GM12878 (cell line): ENCODE measurements around the gene AKAP12. TPM values are rescaled to one million over a fixed set of nuclear protein-coding genes. Genes with fewer than 3 reads are reported as not detected.

ENCODE experiments used
- ATAC-seq: fragments of 200-7000 bp; cut with Tn5 transposase; 3 replicates; pipeline ENCODE4 v1.9.1; 2020; ENCODE audit warnings: mild to moderate bottlenecking, moderate library complexity
- BruUV-seq: library from RNA; stranded (reverse); fragments of 400-500 nt; replicated peaks from 2 replicates; lab custom pipeline; 2021; lab: Mats Ljungman, UMichigan
- CTCF ChIA-PET: fragments of 300-600 bp; sonication (Branson Sonifier 250); formaldehyde crosslinking; extraction: SDS; loops from one replicate; lab custom pipeline; 2021; ENCODE audit warnings: inconsistent platforms; lab: Yijun Ruan, JAX
- POLR2A ChIA-PET: fragments of 350-600 bp; formaldehyde crosslinking; extraction: SDS; loops from one replicate; lab custom pipeline; 2021; ENCODE audit warnings: inconsistent platforms; lab: Charles Lee
- RAD21 ChIA-PET: fragments of 300-600 bp; sonication (Branson Sonifier 250); formaldehyde crosslinking; loops from one replicate; lab custom pipeline; 2023; ENCODE audit warnings: antibody characterized with exemption; ENCODE audit not compliant: unreplicated experiment; lab: Charles Lee
- SMC1A ChIA-PET: fragments of 300-600 bp; sonication (Branson Sonifier 250); formaldehyde crosslinking; loops from one replicate; lab custom pipeline; 2023; ENCODE audit not compliant: unreplicated experiment, uncharacterized antibody; lab: Charles Lee
- DNase-seq: peaks from one replicate; pipeline ENCODE4 v3.0.0-alpha.2; 2011; ENCODE audit warnings: low read depth, low spot score
- FAIRE-seq: peaks from 3 replicates; lab custom pipeline; 2011; peaks lifted over from hg19 to GRCh38; lab: Jason Lieb, UNC
- H2AFZ ChIP-seq: 2 replicates; pipeline ENCODE4 v1.6.0; 2011; ENCODE audit warnings: low read depth, low read length, control low read depth; ENCODE audit not compliant: control insufficient read depth
- H3K27ac ChIP-seq: 2 replicates; pipeline ENCODE4 v1.5.1; 2011; ENCODE audit warnings: control low read depth; ENCODE audit not compliant: control insufficient read depth, insufficient read depth
- H3K27me3 ChIP-seq, 2 experiments: replicated peaks in 1 of 2; 2 replicates each; pipeline versions ENCODE4 v1.6.0 to v1.6.1; 2011; ENCODE audit warnings: low read length in 1 of 2; ENCODE audit not compliant: control insufficient read depth in 2 of 2, insufficient read depth in 2 of 2
- H3K36me3 ChIP-seq, 2 experiments: 2 replicates each; pipeline ENCODE4 v1.5.1; 2011; ENCODE audit warnings: low read length in 1 of 2; ENCODE audit not compliant: control insufficient read depth in 2 of 2, insufficient read depth in 2 of 2
- H3K4me1 ChIP-seq: 2 replicates; pipeline ENCODE4 v1.6.1; 2011; ENCODE audit warnings: mild to moderate bottlenecking, low read length, moderate library complexity, mixed read lengths; ENCODE audit not compliant: control insufficient read depth, insufficient read depth
- H3K4me2 ChIP-seq: 2 replicates; pipeline ENCODE4 v1.6.0; 2011; ENCODE audit warnings: control low read depth; ENCODE audit not compliant: control insufficient read depth, insufficient read depth
- H3K4me3 ChIP-seq: fragments of 200-600 bp; sonication (generic); 2 replicates; pipeline ENCODE4 v1.5.1; 2016
- H3K79me2 ChIP-seq: 2 replicates; pipeline ENCODE4 v1.6.0; 2011; ENCODE audit warnings: low read length; ENCODE audit not compliant: control insufficient read depth, insufficient read depth
- H3K9ac ChIP-seq: 2 replicates; pipeline ENCODE4 v1.8.0; 2011; ENCODE audit warnings: low read length, control low read depth, mixed read lengths; ENCODE audit not compliant: control insufficient read depth, insufficient read depth
- H3K9me3 ChIP-seq: replicated peaks from 3 replicates; pipeline ENCODE4 v1.5.1; 2011; ENCODE audit warnings: mild to moderate bottlenecking, low read length; ENCODE audit not compliant: control insufficient read depth, insufficient read depth
- H4K20me1 ChIP-seq: 2 replicates; pipeline ENCODE4 v1.6.0; 2011; ENCODE audit not compliant: control insufficient read depth, insufficient read depth
- BCLAF1 ChIP-seq: fragments of 450-650 bp; IDR thresholded peaks from 2 replicates; pipeline ENCODE4 v1.6.1; 2017; ENCODE audit warnings: antibody characterized with exemption, mild to moderate bottlenecking, moderate library complexity
- CEBPB ChIP-seq, 2 experiments: fragments of 150-350 bp in 1 of 2; IDR thresholded peaks; 2 replicates each; pipeline ENCODE4 v1.6.1; 2012 to 2014; ENCODE audit warnings: low read depth in 2 of 2, low read length in 2 of 2, borderline replicate concordance in 1 of 2, inconsistent platforms in 1 of 2
- ETV6 ChIP-seq, 2 experiments: fragments of 450-650 bp in 1 of 2; IDR thresholded peaks in 1 of 2; conservative IDR thresholded peaks in 1 of 2; 2 replicates each; pipeline ENCODE4 v1.6.1; 2014; ENCODE audit warnings: antibody characterized with exemption in 1 of 2, borderline replicate concordance in 1 of 2, low read depth in 1 of 2, mild to moderate bottlenecking in 1 of 2, moderate library complexity in 1 of 2
- MXI1 ChIP-seq: fragments of 150-350 bp; IDR thresholded peaks from 2 replicates; pipeline ENCODE4 v1.6.1; 2011; ENCODE audit warnings: low read depth, mild to moderate bottlenecking, inconsistent platforms, low read length, improper control_type of control experiment
- NFYA ChIP-seq: IDR thresholded peaks from 2 replicates; pipeline ENCODE4 v1.6.1; 2011; ENCODE audit warnings: low read depth, mild to moderate bottlenecking, low read length, improper control_type of control experiment, borderline replicate concordance
- NRF1 ChIP-seq: conservative IDR thresholded peaks from 2 replicates; pipeline ENCODE4 v1.6.1; 2011; ENCODE audit warnings: mild to moderate bottlenecking, low read depth, low read length, improper control_type of control experiment
- PAX5 ChIP-seq: IDR thresholded peaks from 2 replicates; pipeline ENCODE4 v1.6.1; 2011; ENCODE audit warnings: low read depth, low read length, borderline replicate concordance
- POLR2A ChIP-seq: IDR thresholded peaks from 2 replicates; pipeline ENCODE4 v1.6.1; 2011; ENCODE audit warnings: low read depth, mild to moderate bottlenecking, low read length
- RAD21 ChIP-seq: IDR thresholded peaks from 2 replicates; pipeline ENCODE4 v1.6.1; 2011; ENCODE audit warnings: mild to moderate bottlenecking, low read depth, low read length, moderate library complexity; ENCODE audit not compliant: insufficient read depth
- RCOR1 ChIP-seq: conservative IDR thresholded peaks from 2 replicates; pipeline ENCODE4 v1.6.1; 2012; ENCODE audit warnings: low read depth, low read length, improper control_type of control experiment
- RELA ChIP-seq: fragments of 450-650 bp; IDR thresholded peaks from 2 replicates; pipeline ENCODE4 v1.8.0; 2014; ENCODE audit warnings: borderline replicate concordance; ENCODE audit not compliant: partially characterized antibody
- SREBF2 ChIP-seq: IDR thresholded peaks from 2 replicates; pipeline ENCODE4 v1.6.1; 2012; ENCODE audit warnings: mild to moderate bottlenecking, low read length
- SUPT20H ChIP-seq: IDR thresholded peaks from 2 replicates; pipeline ENCODE4 v1.6.1; 2011; ENCODE audit warnings: low read depth, mild to moderate bottlenecking, low read length, moderate library complexity, borderline replicate concordance; ENCODE audit not compliant: control insufficient read depth
- TBL1XR1 ChIP-seq: IDR thresholded peaks from 2 replicates; pipeline ENCODE4 v1.6.1; 2012; ENCODE audit warnings: low read depth, low read length, improper control_type of control experiment
- USF2 ChIP-seq: IDR thresholded peaks from 2 replicates; pipeline ENCODE4 v1.6.1; 2011; ENCODE audit warnings: low read depth, low read length, improper control_type of control experiment, borderline replicate concordance
- YBX1 ChIP-seq: fragments of 450-650 bp; IDR thresholded peaks from 2 replicates; pipeline ENCODE4 v1.6.1; 2016; ENCODE audit warnings: antibody characterized with exemption
- ZZZ3 ChIP-seq: IDR thresholded peaks from 2 replicates; pipeline ENCODE4 v1.6.1; 2011; ENCODE audit warnings: low read depth; ENCODE audit not compliant: control insufficient read depth, insufficient read length
- WGBS: methylation state at CpG from one replicate; pipeline ENCODE4 v1.1.6; 2016; ENCODE audit warnings: low lambda C conversion rate; ENCODE audit not compliant: insufficient replicate concordance, insufficient coverage; ENCODE audit errors: missing lambda C conversion rate; 5-methylcytosine and 5-hydroxymethylcytosine counted together
- in situ Hi-C: fragments of 300-500 bp; cut with MboI; formaldehyde crosslinking; loops from 9 replicates; pipeline ENCODE4 v1.14.3; 2018; ENCODE audit warnings: mixed read lengths
- intact Hi-C: fragments of 100-400 bp; cut with micrococcal nuclease; formaldehyde crosslinking; loops from one replicate; pipeline ENCODE4 v1.14.2; 2022; ENCODE audit not compliant: unreplicated experiment
- polyA plus RNA-seq, 11 experiments: library from polyadenylated mRNA; depleted of rRNA in 4 of 11; unstranded in 6 of 11; stranded (reverse) in 5 of 11; fragments of >200 nt; fragmentation: Nextera tagmentation in 4 of 11; fragmentation: Illumina TruSeq in 1 of 11; extraction: Ambion mirVana in 4 of 11; extraction: Trizol in 1 of 11; gene quantifications; 1 replicate in 1 of 11; 2 replicates in 10 of 11; pipeline versions ENCODE4 v1.2.1 to v1.2.3, GENCODE V29; 2011 to 2016; ENCODE audit warnings: inconsistent platforms in 2 of 11, missing spikeins in 2 of 11, low read depth in 1 of 11
- total RNA-seq, 4 experiments: library from RNA; depleted of rRNA in 3 of 4; stranded (reverse); fragments of >200 nt in 3 of 4; fragmentation: Illumina TruSeq in 1 of 4; extraction: Trizol in 1 of 4; gene quantifications; 2 replicates each; pipeline versions ENCODE4 v1.2.1 to v1.2.3, GENCODE V29; 2013 to 2021

The AKAP12 gene
- total and polyA plus RNA-seq, 10 of the 15 experiments (the other 5 are each of a cell fraction or from before 2014, with no cell fraction given) = under 0.01 to 0.72 (median 0.06) TPM; not detected in 4

- Histone ChIP-seq H3K4me3 (no peak overlapping the region), H3K27ac (no peak overlapping the region), H3K27me3 (peaks cover 0 to 2% of the 10 kb centered on the region in 2 experiments; a peak in 2 of 4 replicates), H2AFZ (no peak overlapping the region), H4K20me1 (no peaks in the 10 kb centered on the region), H3K4me2 (no peak overlapping the region), H3K9me3 (no peaks in the 10 kb centered on the region), H3K36me3 (no peaks in the 10 kb centered on the region), H3K79me2 (no peaks in the 10 kb centered on the region), H3K4me1 (peaks cover 6% of the 10 kb centered on the region; the same call in 1 of the 2 replicates), H3K9ac (no peak overlapping the region)
- DNase-seq = no peak
- in situ Hi-C loops = no loop called here
- ChIA-PET POLR2A (no interaction called here), CTCF (interaction anchor here (0.7 to 1.0 kb wide), 2 partner anchors 43 to 186 kb away, joined by 3 to 4 read pairs; no protein-coding TSS in a partner anchor), RAD21 (no interaction called here), SMC1A (interaction anchor here (1.0 kb wide), 1 partner anchor 10 kb away, joined by 3 read pairs; no protein-coding TSS in a partner anchor)
- intact Hi-C loops = no loop called here
- ATAC-seq = no peak
- no peak for FAIRE-seq
- 45% methylated on average over 4 of the region's 4 CpGs for WGBS
- no TSS peak for BruUV-seq
- TF ChIP-seq YBX1 = no peak
- TF ChIP-seq USF2 = no peak
- TF ChIP-seq ETV6 (conservative IDR thresholded peaks at IDR 0.05 in 1 of 2, IDR thresholded peaks at IDR 0.05 in 1 of 2; ENCODE audit: borderline replicate concordance in 1 of 2, low read depth in 1 of 2) = no peak
- TF ChIP-seq POLR2A = no peak
- no peak for TF ChIP-seq BCLAF1
- TF ChIP-seq TBL1XR1 = no peak
- TF ChIP-seq MXI1 = no peak
- no peak for TF ChIP-seq RAD21
- no peak for TF ChIP-seq SREBF2
- no peak for TF ChIP-seq RELA
- no peak for TF ChIP-seq RCOR1
- no peak for TF ChIP-seq ZZZ3
- no peak for TF ChIP-seq NFYA
- no peak for TF ChIP-seq SUPT20H
- no peak for TF ChIP-seq PAX5
- no peak for TF ChIP-seq NRF1
- TF ChIP-seq CEBPB (IDR thresholded peaks at IDR 0.05; ENCODE audit: borderline replicate concordance in 1 of 2, low read depth in 2 of 2, low read length in 2 of 2) = no peak
These were observed 41.1 kb downstream of the AKAP12 start for GRCh38 chr6:151280859-151281258.
